ENCODE measurements around the gene HM13.

- TF ChIP-seq CTCF (IDR thresholded peaks at IDR 0.05 in 8 of 11, conservative IDR thresholded peaks at IDR 0.05 in 3 of 11) (no peak), POLR2A (IDR thresholded peaks at IDR 0.05) (no peak)
Measured at GRCh38 chr20:31564284-31564683, 50.0 kb downstream of the HM13 start.
